Measurements from ENCODE around the gene FNBP1. TPM values are rescaled to one million over a fixed set of nuclear protein-coding genes. Genes with fewer than 3 reads are reported as not detected.

The FNBP1 gene
- total RNA-seq, 1 experiment from 2014 or later: 53.6 TPM

DNA sequence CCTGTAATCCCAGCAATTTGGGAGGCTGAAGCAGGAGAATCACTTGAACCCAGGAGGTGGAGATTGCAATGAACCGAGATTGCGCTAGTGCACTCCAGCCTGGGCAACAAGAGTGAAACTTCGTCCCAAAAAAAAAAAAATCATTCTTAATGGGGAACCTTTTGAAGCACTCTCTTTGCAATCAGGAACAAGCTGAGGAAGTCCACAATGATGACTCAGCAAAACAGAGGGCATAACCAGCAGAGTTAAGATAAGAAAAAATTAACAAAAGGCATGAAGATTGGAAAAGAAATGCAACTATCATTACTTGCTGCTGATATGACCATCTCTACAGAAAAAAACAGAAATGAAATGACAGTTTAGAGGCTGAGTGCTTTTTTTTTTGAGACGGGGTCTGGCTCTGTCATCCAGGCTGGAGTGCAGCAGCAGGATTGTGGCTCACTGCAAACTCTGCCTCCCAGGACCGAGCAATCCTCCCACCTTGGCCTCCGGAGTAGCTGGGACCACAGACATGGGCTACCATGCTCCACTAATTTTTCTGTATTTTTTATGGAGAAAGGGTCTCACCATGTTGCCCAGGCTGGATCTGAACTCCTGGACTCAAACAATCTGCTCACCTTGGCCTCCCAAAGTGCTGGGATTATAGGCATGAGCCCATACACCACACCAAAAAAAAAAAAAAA is 88.0 kb downstream of the FNBP1 start:
- no TSS peak for BruUV-seq (replicated peaks)
- intact Hi-C loops (cut with micrococcal nuclease; ENCODE audit: unreplicated experiment) (no loop called here), in situ Hi-C loops (cut with HindIII; ENCODE audit: low pct_unique_long_range_greater_than_20kb, low sequenced_read_pairs) (no loop called here)
- no peaks in the 10 kb centered on the region for H3K9me3 ChIP-seq (ENCODE audit: control insufficient read depth, insufficient read depth, low read depth, low read length)
- no peaks in the 10 kb centered on the region; the same call in 1 of the 2 replicates for H3K4me1 ChIP-seq (ENCODE audit: control insufficient read depth, insufficient read depth, low read length)
- H3K4me3 ChIP-seq (ENCODE audit: low read depth in 2 of 2, low read length in 2 of 2): no peak overlapping the region
- TF ChIP-seq, protein P1, sequence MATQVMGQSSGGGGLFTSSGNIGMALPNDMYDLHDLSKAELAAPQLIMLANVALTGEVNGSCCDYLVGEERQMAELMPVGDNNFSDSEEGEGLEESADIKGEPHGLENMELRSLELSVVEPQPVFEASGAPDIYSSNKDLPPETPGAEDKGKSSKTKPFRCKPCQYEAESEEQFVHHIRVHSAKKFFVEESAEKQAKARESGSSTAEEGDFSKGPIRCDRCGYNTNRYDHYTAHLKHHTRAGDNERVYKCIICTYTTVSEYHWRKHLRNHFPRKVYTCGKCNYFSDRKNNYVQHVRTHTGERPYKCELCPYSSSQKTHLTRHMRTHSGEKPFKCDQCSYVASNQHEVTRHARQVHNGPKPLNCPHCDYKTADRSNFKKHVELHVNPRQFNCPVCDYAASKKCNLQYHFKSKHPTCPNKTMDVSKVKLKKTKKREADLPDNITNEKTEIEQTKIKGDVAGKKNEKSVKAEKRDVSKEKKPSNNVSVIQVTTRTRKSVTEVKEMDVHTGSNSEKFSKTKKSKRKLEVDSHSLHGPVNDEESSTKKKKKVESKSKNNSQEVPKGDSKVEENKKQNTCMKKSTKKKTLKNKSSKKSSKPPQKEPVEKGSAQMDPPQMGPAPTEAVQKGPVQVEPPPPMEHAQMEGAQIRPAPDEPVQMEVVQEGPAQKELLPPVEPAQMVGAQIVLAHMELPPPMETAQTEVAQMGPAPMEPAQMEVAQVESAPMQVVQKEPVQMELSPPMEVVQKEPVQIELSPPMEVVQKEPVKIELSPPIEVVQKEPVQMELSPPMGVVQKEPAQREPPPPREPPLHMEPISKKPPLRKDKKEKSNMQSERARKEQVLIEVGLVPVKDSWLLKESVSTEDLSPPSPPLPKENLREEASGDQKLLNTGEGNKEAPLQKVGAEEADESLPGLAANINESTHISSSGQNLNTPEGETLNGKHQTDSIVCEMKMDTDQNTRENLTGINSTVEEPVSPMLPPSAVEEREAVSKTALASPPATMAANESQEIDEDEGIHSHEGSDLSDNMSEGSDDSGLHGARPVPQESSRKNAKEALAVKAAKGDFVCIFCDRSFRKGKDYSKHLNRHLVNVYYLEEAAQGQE (IDR thresholded peaks at IDR 0.05; ENCODE audit: insufficient read depth in 1 of 2, low read depth in 2 of 2, low read length in 1 of 2): no peak
- no peak for TF ChIP-seq POLR2AphosphoS5 (IDR thresholded peaks at IDR 0.05; ENCODE audit: low read depth, low read length)
- TF ChIP-seq, protein P2, sequence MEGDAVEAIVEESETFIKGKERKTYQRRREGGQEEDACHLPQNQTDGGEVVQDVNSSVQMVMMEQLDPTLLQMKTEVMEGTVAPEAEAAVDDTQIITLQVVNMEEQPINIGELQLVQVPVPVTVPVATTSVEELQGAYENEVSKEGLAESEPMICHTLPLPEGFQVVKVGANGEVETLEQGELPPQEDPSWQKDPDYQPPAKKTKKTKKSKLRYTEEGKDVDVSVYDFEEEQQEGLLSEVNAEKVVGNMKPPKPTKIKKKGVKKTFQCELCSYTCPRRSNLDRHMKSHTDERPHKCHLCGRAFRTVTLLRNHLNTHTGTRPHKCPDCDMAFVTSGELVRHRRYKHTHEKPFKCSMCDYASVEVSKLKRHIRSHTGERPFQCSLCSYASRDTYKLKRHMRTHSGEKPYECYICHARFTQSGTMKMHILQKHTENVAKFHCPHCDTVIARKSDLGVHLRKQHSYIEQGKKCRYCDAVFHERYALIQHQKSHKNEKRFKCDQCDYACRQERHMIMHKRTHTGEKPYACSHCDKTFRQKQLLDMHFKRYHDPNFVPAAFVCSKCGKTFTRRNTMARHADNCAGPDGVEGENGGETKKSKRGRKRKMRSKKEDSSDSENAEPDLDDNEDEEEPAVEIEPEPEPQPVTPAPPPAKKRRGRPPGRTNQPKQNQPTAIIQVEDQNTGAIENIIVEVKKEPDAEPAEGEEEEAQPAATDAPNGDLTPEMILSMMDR (IDR thresholded peaks at IDR 0.05): no peak
- TF ChIP-seq TCF7L2 (IDR thresholded peaks at IDR 0.05; ENCODE audit: low read depth, low read length): no peak
- no peak for TF ChIP-seq SIN3A (IDR thresholded peaks at IDR 0.05; ENCODE audit: borderline replicate concordance, insufficient read depth, low read depth, low read length)
- ATAC-seq (no peak), DNase-seq (ENCODE audit: low read depth, low spot score) (no peak)
- H3K36me3 ChIP-seq (ENCODE audit: control insufficient read depth, insufficient read depth, low read length): no peaks in the 10 kb centered on the region; the same call in 1 of the 2 replicates
- CTCF ChIA-PET: no interaction called here
- no peak overlapping the region for H3K27ac ChIP-seq (ENCODE audit: low read length)
- H3K27me3 ChIP-seq (ENCODE audit: control insufficient read depth, insufficient read depth, low read length): no peaks in the 10 kb centered on the region
- POLR2A ChIA-PET: interaction anchor here (0.6 kb wide), 1 partner anchor 269 kb away, joined by 10 read pairs; no protein-coding TSS in a partner anchor

DNA sequence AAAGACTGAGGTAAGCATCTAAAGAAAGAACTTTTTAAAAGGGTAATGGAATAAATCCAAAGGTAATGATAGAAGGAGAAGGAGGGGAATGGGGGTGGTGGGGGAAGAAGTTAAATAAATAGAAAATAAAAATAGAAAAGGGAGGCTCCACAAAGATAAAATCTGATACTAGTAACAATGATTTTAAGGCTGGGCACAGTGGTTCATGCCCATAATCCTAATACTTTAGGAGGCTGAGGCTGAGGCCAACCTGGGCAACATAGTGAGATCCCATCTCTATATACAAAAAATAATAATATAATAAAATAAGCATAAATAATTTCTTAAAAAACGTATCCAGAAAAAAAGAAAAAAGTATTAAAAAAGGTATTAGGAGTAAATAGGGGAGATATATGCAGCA is 89.3 kb downstream of the FNBP1 start:
- in situ Hi-C loops (cut with HindIII; ENCODE audit: low pct_unique_long_range_greater_than_20kb, low sequenced_read_pairs): no loop called here
- DNase-seq (ENCODE audit: low read depth, low spot score) (no peak), ATAC-seq (no peak)
- H3K36me3 ChIP-seq (ENCODE audit: control insufficient read depth, insufficient read depth, low read length): no peaks in the 10 kb centered on the region; the same call in 1 of the 2 replicates
- no peaks in the 10 kb centered on the region; the same call in 1 of the 2 replicates for H3K4me1 ChIP-seq (ENCODE audit: control insufficient read depth, insufficient read depth, low read length)
- intact Hi-C loops (cut with micrococcal nuclease; ENCODE audit: unreplicated experiment): no loop called here
- no peaks in the 10 kb centered on the region for H3K9me3 ChIP-seq (ENCODE audit: control insufficient read depth, insufficient read depth, low read depth, low read length)
- ChIA-PET POLR2A (no interaction called here), CTCF (no interaction called here)
- no peaks in the 10 kb centered on the region for H3K27me3 ChIP-seq (ENCODE audit: control insufficient read depth, insufficient read depth, low read length)
- BruUV-seq (replicated peaks): no TSS peak
- TF ChIP-seq, protein P2 (IDR thresholded peaks at IDR 0.05): no peak
- TF ChIP-seq, protein P1 (IDR thresholded peaks at IDR 0.05; ENCODE audit: insufficient read depth in 1 of 2, low read depth in 2 of 2, low read length in 1 of 2): no peak
- TF ChIP-seq TCF7L2 (IDR thresholded peaks at IDR 0.05; ENCODE audit: low read depth, low read length) (no peak), POLR2AphosphoS5 (IDR thresholded peaks at IDR 0.05; ENCODE audit: low read depth, low read length) (no peak), SIN3A (IDR thresholded peaks at IDR 0.05; ENCODE audit: borderline replicate concordance, insufficient read depth, low read depth, low read length) (no peak)
- H3K4me3 ChIP-seq (ENCODE audit: low read depth in 2 of 2, low read length in 2 of 2): no peak overlapping the region
- H3K27ac ChIP-seq (ENCODE audit: low read length): no peak overlapping the region
